Bronchial epithelial cell (primary cell): ENCODE measurements around the gene ONECUT3. TPM values are rescaled to one million over a fixed set of nuclear protein-coding genes. Genes with fewer than 3 reads are reported as not detected.

Experiments used
- DNase-seq: peaks from one replicate; pipeline ENCODE4 v3.0.0-alpha.2; 2010; ENCODE audit warnings: low read depth
- FAIRE-seq: peaks from 2 replicates; lab custom pipeline; 2011; peaks lifted over from hg19 to GRCh38; lab: Jason Lieb, UNC
- H3K27me3 ChIP-seq: 2 replicates; pipeline ENCODE4 v1.5.1; 2011; ENCODE audit warnings: low read length; ENCODE audit not compliant: control insufficient read depth, insufficient read depth
- H3K36me3 ChIP-seq: 2 replicates; pipeline ENCODE4 v1.5.1; 2011; ENCODE audit warnings: low read length; ENCODE audit not compliant: control insufficient read depth, insufficient read depth
- H3K4me3 ChIP-seq: 2 replicates; pipeline ENCODE4 v1.5.1; 2011; ENCODE audit warnings: mild to moderate bottlenecking, low read depth, low read length, control low read depth
- total RNA-seq: library from RNA; depleted of rRNA; stranded (reverse); fragments of >200 nt; gene quantifications from 2 replicates; pipeline ENCODE4 v1.2.1, GENCODE V29; 2014
- TF ChIP-seq, protein P1 (sequence below): IDR thresholded peaks from 2 replicates; pipeline ENCODE4 v1.5.1; 2011; ENCODE audit warnings: mild to moderate bottlenecking, moderate library complexity, low read length, control low read depth, inconsistent platforms; ENCODE audit not compliant: insufficient read depth, severe bottlenecking

ONECUT3 gene
- total RNA-seq, 1 donor from 2014 or later: under 0.01 TPM

- TF ChIP-seq, protein P1, sequence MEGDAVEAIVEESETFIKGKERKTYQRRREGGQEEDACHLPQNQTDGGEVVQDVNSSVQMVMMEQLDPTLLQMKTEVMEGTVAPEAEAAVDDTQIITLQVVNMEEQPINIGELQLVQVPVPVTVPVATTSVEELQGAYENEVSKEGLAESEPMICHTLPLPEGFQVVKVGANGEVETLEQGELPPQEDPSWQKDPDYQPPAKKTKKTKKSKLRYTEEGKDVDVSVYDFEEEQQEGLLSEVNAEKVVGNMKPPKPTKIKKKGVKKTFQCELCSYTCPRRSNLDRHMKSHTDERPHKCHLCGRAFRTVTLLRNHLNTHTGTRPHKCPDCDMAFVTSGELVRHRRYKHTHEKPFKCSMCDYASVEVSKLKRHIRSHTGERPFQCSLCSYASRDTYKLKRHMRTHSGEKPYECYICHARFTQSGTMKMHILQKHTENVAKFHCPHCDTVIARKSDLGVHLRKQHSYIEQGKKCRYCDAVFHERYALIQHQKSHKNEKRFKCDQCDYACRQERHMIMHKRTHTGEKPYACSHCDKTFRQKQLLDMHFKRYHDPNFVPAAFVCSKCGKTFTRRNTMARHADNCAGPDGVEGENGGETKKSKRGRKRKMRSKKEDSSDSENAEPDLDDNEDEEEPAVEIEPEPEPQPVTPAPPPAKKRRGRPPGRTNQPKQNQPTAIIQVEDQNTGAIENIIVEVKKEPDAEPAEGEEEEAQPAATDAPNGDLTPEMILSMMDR: peak; percentile 92
- peak; percentile 20 for DNase-seq
- Histone ChIP-seq H3K4me3 (no peak overlapping the region), H3K27me3 (no peaks in the 10 kb centered on the region), H3K36me3 (peaks cover 27% of the 10 kb centered on the region)
- no peak for FAIRE-seq
These were observed 72.7 kb downstream of the ONECUT3 start for GRCh38 chr19:1825909-1826556.

DNA sequence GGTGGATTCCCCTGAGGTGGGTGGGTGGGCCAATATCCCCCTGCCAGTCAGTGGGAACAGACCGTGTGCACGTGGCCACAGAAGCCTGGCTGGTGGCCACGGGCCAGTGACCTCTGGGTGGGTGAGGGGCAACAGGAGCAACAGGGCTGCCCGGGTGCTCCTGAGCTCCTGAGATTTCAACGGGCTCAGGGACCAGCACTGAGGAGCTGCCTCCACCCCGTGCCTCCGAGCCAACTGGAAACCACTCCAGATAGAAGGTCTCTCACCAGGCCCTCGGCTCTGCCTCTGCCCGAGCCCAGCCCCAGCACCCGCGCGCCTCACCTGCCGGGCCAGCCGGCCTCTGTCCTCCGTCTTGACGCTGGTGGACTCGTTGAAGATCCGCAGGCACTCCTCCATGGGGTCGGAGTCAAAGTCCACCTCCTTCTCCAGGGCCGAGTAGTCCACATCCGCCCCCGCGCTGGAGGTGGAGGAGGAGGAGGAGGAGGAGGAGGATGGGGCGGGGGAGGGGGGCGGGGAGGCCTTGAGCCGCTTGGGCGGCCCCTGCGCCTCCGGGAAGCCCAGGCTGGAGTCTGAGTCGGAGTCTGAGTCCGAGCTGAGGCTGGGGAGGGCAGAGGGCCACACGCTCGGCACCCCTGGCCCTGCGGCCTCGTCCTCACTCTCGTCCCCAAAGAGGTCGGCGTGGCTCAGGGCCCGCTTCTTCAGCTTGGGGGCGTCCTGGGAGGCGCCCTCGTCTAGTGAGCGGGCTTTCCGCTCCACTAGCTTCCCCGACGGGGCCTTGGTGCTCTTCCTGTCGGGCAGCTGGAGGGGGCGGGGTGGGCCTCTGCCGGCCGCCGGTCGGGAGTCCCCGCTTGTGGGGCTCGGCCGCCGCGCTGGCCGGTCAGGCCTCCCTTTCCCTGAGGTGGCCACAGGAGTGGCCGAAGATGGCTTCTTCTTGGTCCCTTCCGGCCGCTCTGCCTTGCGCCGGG lies 73.5 kb downstream of the ONECUT3 start:
- H3K27me3 ChIP-seq: no peaks in the 10 kb centered on the region
- H3K36me3 ChIP-seq: peaks cover 23% of the 10 kb centered on the region
- no peak for FAIRE-seq
- no peak for DNase-seq
- TF ChIP-seq, protein P1: no peak
- no peak overlapping the region for H3K4me3 ChIP-seq

GRCh38 chr19:1827566-1828278 lies 74.4 kb downstream of the ONECUT3 start:
- TF ChIP-seq, protein P1: no peak
- no peak for FAIRE-seq
- no peak for DNase-seq
- H3K27me3 ChIP-seq: no peaks in the 10 kb centered on the region
- no peak overlapping the region for H3K4me3 ChIP-seq
- peaks cover 20% of the 10 kb centered on the region for H3K36me3 ChIP-seq

- Histone ChIP-seq H3K4me3 (no peak overlapping the region), H3K36me3 (peaks cover 19% of the 10 kb centered on the region)
These were observed 75.3 kb downstream of the ONECUT3 start for GRCh38 chr19:1828279-1829238.

More at GRCh38 chr19:1828279-1829238, 75.3 kb downstream of the ONECUT3 start:
- FAIRE-seq (no peak), DNase-seq (no peak)
- no peaks in the 10 kb centered on the region for H3K27me3 ChIP-seq
- TF ChIP-seq, protein P1: no peak
